Fibroblast of lung (primary cell): ENCODE results near the gene NEK2. TPM values are rescaled to one million over a fixed set of nuclear protein-coding genes. Genes with fewer than 3 reads are reported as not detected.
A peak's percentile ranks its signal among the peaks of the same experiment; 100 is the strongest.
"Not testable (repeated sequence)": the region's sequence is repeated elsewhere in the genome, so short reads cannot be mapped to it uniquely, and the experiment has no call there.

Experiments used
- DNase-seq, 2 donors: peaks; one replicate each; pipeline versions ENCODE4 v3.0.0 to v3.0.0-alpha.2; 2010; ENCODE audit warnings: low read depth in 2 of 2
- H2AFZ ChIP-seq: 2 replicates; pipeline ENCODE4 v1.5.1; 2012; ENCODE audit warnings: low read length, control low read depth, inconsistent platforms
- H3K27ac ChIP-seq: 2 replicates; pipeline ENCODE4 v1.5.1; 2011; ENCODE audit warnings: low read length, control low read depth; ENCODE audit not compliant: insufficient read depth
- H3K27me3 ChIP-seq: 2 replicates; pipeline ENCODE4 v1.5.1; 2011; ENCODE audit warnings: mild to moderate bottlenecking, low read length; ENCODE audit not compliant: control insufficient read depth, insufficient read depth
- H3K36me3 ChIP-seq: 2 replicates; pipeline ENCODE4 v1.5.1; 2011; ENCODE audit warnings: low read length; ENCODE audit not compliant: control insufficient read depth, insufficient read depth
- H3K4me1 ChIP-seq: 2 replicates; pipeline ENCODE4 v1.5.1; 2011; ENCODE audit warnings: low read length; ENCODE audit not compliant: control insufficient read depth, insufficient read depth; ENCODE audit errors: extremely low read depth
- H3K4me2 ChIP-seq: 2 replicates; pipeline ENCODE4 v1.5.1; 2011; ENCODE audit warnings: low read length, control low read depth; ENCODE audit not compliant: insufficient read depth; ENCODE audit errors: extremely low read depth
- H3K4me3 ChIP-seq, 4 experiments: fragments of 200-600 bp in 1 of 4; sonication (generic) in 1 of 4; replicated peaks in 1 of 4; 2 replicates each; pipeline ENCODE4 v1.5.1; 2011 to 2016; ENCODE audit warnings: low read length in 4 of 4, low read depth in 3 of 4, mild to moderate bottlenecking in 3 of 4, control low read depth in 2 of 4, inconsistent platforms in 1 of 4, mixed read lengths in 1 of 4; ENCODE audit not compliant: insufficient read depth in 1 of 4; ENCODE audit errors: control extremely low read depth in 1 of 4
- H3K79me2 ChIP-seq: 2 replicates; pipeline ENCODE4 v1.5.1; 2012; ENCODE audit warnings: mild to moderate bottlenecking, low read length, inconsistent platforms; ENCODE audit not compliant: control insufficient read depth, insufficient read depth
- H3K9ac ChIP-seq: 2 replicates; pipeline ENCODE4 v1.5.1; 2011; ENCODE audit warnings: mild to moderate bottlenecking, low read length, control low read depth; ENCODE audit not compliant: insufficient read depth
- H3K9me3 ChIP-seq: 2 replicates; pipeline ENCODE4 v1.5.1; 2012; ENCODE audit warnings: low read depth, low read length; ENCODE audit not compliant: control insufficient read depth, insufficient read depth
- H4K20me1 ChIP-seq: 2 replicates; pipeline ENCODE4 v1.5.1; 2011; ENCODE audit warnings: low read length; ENCODE audit not compliant: control insufficient read depth, insufficient read depth; ENCODE audit errors: extremely low read depth
- CTCF ChIP-seq, 2 donors: IDR thresholded peaks in 1 of 2; conservative IDR thresholded peaks in 1 of 2; 1 replicate in 1 of 2; 2 replicates in 1 of 2; pipeline ENCODE4 v1.5.1; 2011 to 2012; ENCODE audit warnings: low read length in 2 of 2, control low read depth in 1 of 2, inconsistent platforms in 1 of 2, low read depth in 1 of 2, mild to moderate bottlenecking in 1 of 2
- EZH2 ChIP-seq: IDR thresholded peaks from 2 replicates; pipeline ENCODE4 v1.5.1; 2012; ENCODE audit warnings: low read length, control low read depth, mild to moderate bottlenecking; ENCODE audit errors: missing control alignments
- polyA plus RNA-seq, 2 donors: library from polyadenylated mRNA; depleted of rRNA in 1 of 2; stranded (reverse) in 1 of 2; unstranded in 1 of 2; fragments of >200 nt; gene quantifications; 2 replicates each; pipeline ENCODE4 v1.2.1, GENCODE V29; 2011 to 2012; ENCODE audit warnings: missing spikeins in 1 of 2
- total RNA-seq: library from RNA; depleted of rRNA; stranded (reverse); fragments of >200 nt; gene quantifications from 2 replicates; pipeline ENCODE4 v1.2.1, GENCODE V29; 2014

Gene NEK2
- total and polyA plus RNA-seq, 2 donors (not counting 1 experiment from before 2014, with no cell fraction given) = 6.8 to 12.7 TPM

GRCh38 chr1:211637066-211637465 is 38.4 kb downstream of the NEK2 start:
- no peaks in the 10 kb centered on the region for H3K9me3 ChIP-seq
- no peaks in the 10 kb centered on the region for H4K20me1 ChIP-seq
- no peak overlapping the region for H2AFZ ChIP-seq
- no peak overlapping the region for H3K4me2 ChIP-seq
- no peaks in the 10 kb centered on the region for H3K36me3 ChIP-seq
- no peak for DNase-seq
- H3K27me3 ChIP-seq = no peaks in the 10 kb centered on the region
- no peak overlapping the region for H3K9ac ChIP-seq
- TF ChIP-seq CTCF (conservative IDR thresholded peaks at IDR 0.05 in 1 of 2, IDR thresholded peaks at IDR 0.05 in 1 of 2; ENCODE audit: low read depth in 1 of 2, low read length in 2 of 2) = no peak
- no peak for TF ChIP-seq EZH2
- H3K4me1 ChIP-seq = peaks cover 18% of the 10 kb centered on the region
- no peaks in the 10 kb centered on the region for H3K79me2 ChIP-seq
- no peak overlapping the region for H3K4me3 ChIP-seq
- no peak overlapping the region for H3K27ac ChIP-seq

- H3K9ac ChIP-seq, H4K20me1 ChIP-seq, H3K4me2 ChIP-seq, H3K79me2 ChIP-seq, H2AFZ ChIP-seq, H3K27ac ChIP-seq, H3K27me3 ChIP-seq, H3K9me3 ChIP-seq, H3K4me3 ChIP-seq, H3K36me3 ChIP-seq: not testable (repeated sequence)
- H3K4me1 ChIP-seq = peaks cover 18% of the 10 kb centered on the region
- DNase-seq = peak; percentile 72 to 86
Measured at GRCh38 chr1:211636575-211637029, 38.8 kb downstream of the NEK2 start.

- DNase-seq = peak; percentile 56 to 59
- H3K4me2 ChIP-seq = no peak overlapping the region
- no peak overlapping the region for H3K27ac ChIP-seq
- H3K9ac ChIP-seq = no peak overlapping the region
- H3K36me3 ChIP-seq = no peaks in the 10 kb centered on the region
- H3K27me3 ChIP-seq = no peaks in the 10 kb centered on the region
- no peak overlapping the region for H3K4me3 ChIP-seq
- H3K79me2 ChIP-seq = no peaks in the 10 kb centered on the region
- no peaks in the 10 kb centered on the region for H3K9me3 ChIP-seq
- H3K4me1 ChIP-seq = peaks cover 18% of the 10 kb centered on the region
- no peak overlapping the region for H2AFZ ChIP-seq
- no peaks in the 10 kb centered on the region for H4K20me1 ChIP-seq
- TF ChIP-seq EZH2 (no peak), CTCF (conservative IDR thresholded peaks at IDR 0.05 in 1 of 2, IDR thresholded peaks at IDR 0.05 in 1 of 2; ENCODE audit: low read depth in 1 of 2, low read length in 2 of 2) (no peak)
Measured at GRCh38 chr1:211635597-211636205, 39.7 kb downstream of the NEK2 start.
